GM19025 (cell line): Measurements from ENCODE around the gene MXD4.
"Not testable (repeated sequence)": the region's sequence is repeated elsewhere in the genome, so short reads cannot be mapped to it uniquely, and the experiment has no call there.

Source experiments
- ATAC-seq: cut with Tn5 transposase; IDR thresholded peaks from one replicate; pipeline ENCODE4 v1.9.1; 2021; ENCODE audit warnings: mild to moderate bottlenecking, low read depth, moderate library complexity; ENCODE audit not compliant: unreplicated experiment

The MXD4 gene

GRCh38 chr4:2276581-2277325 lies 14.8 kb upstream of the MXD4 start:
- no peak for ATAC-seq

- ATAC-seq = no peak
Measured at GRCh38 chr4:2275546-2276251, 13.8 kb upstream of the MXD4 start.

GRCh38 chr4:2275044-2275397 lies 13.1 kb upstream of the MXD4 start:
- not testable (repeated sequence) for ATAC-seq

- ATAC-seq = no peak
Measured at GRCh38 chr4:2274320-2275043, 12.6 kb upstream of the MXD4 start.

GRCh38 chr4:2273657-2274319 lies 11.9 kb upstream of the MXD4 start:
- ATAC-seq = no peak

GRCh38 chr4:2273221-2273620 lies 11.3 kb upstream of the MXD4 start:
- no peak for ATAC-seq

GRCh38 chr4:2272828-2273120 lies 10.9 kb upstream of the MXD4 start:
- no peak for ATAC-seq

GRCh38 chr4:2272026-2272827 lies 10.3 kb upstream of the MXD4 start:
- ATAC-seq = no peak

GRCh38 chr4:2271279-2272025 lies 9.5 kb upstream of the MXD4 start:
- ATAC-seq = no peak

- no peak for ATAC-seq
Measured at GRCh38 chr4:2270341-2271165, 8.6 kb upstream of the MXD4 start.

- no peak for ATAC-seq
Measured at GRCh38 chr4:2269618-2270163, 7.8 kb upstream of the MXD4 start.

- no peak for ATAC-seq
Measured at GRCh38 chr4:2269206-2269531, 7.3 kb upstream of the MXD4 start.

- ATAC-seq = no peak
Measured at GRCh38 chr4:2268357-2269205, 6.7 kb upstream of the MXD4 start.

GRCh38 chr4:2267841-2268240 lies 5.9 kb upstream of the MXD4 start:
- no peak for ATAC-seq

- ATAC-seq = no peak
Measured at GRCh38 chr4:2267320-2267811, 5.5 kb upstream of the MXD4 start.

GRCh38 chr4:2266821-2267220 lies 4.9 kb upstream of the MXD4 start:
- no peak for ATAC-seq

GRCh38 chr4:2266181-2266580 lies 4.3 kb upstream of the MXD4 start:
- no peak for ATAC-seq
